GM21723 (cell line): Measurements from ENCODE around the gene ARHGEF9.
"Not testable (repeated sequence)": the region's sequence is repeated elsewhere in the genome, so short reads cannot be mapped to it uniquely, and the experiment has no call there.

Experiments used
- ATAC-seq: cut with Tn5 transposase; IDR thresholded peaks from one replicate; pipeline ENCODE4 v1.9.1; 2021; ENCODE audit warnings: mild to moderate bottlenecking, moderate library complexity; ENCODE audit not compliant: unreplicated experiment

The ARHGEF9 gene

DNA sequence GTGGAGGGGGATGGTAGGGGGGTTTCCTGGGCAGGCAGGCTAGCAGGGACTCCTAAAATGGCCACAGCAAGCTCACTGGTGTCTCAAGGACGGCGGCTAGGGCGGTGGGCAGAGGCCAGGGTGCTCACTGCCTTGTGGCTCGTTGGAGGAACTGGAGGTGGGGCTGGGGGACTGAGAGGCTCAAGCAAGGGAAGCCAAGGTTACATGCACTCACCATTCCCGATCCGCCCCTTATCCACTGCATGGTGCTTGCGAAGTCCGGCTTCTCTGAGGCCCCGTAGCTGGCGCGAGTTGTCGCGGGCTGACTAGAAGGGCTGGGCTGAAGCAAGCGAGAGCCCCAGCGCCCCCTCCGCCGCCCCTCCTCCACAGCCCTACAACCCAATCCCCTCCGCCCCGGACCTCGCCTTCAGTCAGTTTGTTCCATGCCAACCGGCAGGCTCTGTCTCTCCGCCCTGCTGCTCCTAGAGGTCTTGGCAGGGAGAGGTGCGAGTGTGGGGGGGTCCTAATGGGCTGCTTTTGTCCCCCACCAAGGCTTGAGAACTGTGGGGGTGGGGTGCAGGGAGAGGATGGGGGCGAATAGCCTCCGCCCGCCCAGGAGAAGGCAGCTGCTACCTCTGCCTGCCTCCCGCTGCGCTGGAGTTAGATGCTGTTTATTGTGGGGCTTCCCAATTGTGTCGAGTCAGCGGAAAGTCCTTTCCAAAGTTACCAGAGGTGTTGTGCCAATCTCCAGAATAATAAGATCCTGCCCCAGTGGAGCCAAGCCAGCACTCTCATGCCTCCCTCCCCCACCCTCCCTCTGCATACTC is at the start of gene ARHGEF9:
ARHGEF9 (minus strand) TSS at position 313 of the 806 bp plus-strand sequence; CDS start at position 244, 69 bp downstream.
- no peak for ATAC-seq

- not testable (repeated sequence) for ATAC-seq
Measured at GRCh38 chrX:63825446-63825845, 40.4 kb upstream of the ARHGEF9 start.

GRCh38 chrX:63818156-63818555 is 33.1 kb upstream of the ARHGEF9 start:
- no peak for ATAC-seq

- ATAC-seq: no peak
Measured at GRCh38 chrX:63817696-63818095, 32.7 kb upstream of the ARHGEF9 start.

- no peak for ATAC-seq
Measured at GRCh38 chrX:63812823-63813222, 27.8 kb upstream of the ARHGEF9 start.

GRCh38 chrX:63810746-63811145 is 25.7 kb upstream of the ARHGEF9 start:
- ATAC-seq: no peak

DNA sequence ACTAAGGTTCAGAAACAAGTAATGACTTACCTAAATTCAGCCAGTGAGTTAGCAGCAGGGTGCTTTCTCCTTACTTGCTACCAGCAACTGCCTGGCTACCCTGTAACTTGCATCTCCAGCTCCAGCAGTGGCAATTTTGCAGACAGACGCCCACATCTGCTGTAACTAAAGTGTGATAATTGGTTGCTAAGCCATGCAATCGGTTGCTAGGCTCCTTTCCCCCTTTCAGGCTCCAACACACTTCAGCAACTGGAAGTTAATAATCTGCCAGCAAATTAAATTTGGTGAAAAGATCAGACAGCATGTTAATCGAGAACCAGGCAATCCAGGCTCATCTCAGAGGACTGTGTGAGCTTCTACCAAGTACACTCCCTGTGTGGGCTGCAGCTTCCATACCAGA is 24.2 kb upstream of the ARHGEF9 start:
- ATAC-seq: no peak

DNA sequence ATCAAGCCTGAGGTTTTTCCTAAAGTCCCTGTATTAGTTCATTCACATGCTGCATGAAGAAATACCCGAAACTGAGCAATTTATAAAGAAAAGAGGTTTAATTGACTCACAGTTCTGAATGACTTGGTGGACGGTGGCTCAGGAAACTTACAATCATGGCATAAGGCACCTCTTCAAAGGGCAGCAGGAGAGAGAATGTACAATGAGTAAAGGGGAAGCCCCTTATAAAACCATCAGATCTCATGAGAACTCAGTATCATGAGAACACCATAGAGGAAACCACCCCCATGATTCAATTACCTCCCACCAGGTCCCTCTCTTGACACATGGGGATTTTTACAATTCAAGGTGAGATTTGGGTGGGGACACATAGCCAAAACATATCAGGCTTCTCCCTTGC is 10.4 kb upstream of the ARHGEF9 start:
- not testable (repeated sequence) for ATAC-seq

GRCh38 chrX:63785708-63786040 is 660 bp upstream of the ARHGEF9 start:
- ATAC-seq: no peak

- no peak for ATAC-seq
Measured at GRCh38 chrX:63784346-63784901, 590 bp downstream of the ARHGEF9 start.

DNA sequence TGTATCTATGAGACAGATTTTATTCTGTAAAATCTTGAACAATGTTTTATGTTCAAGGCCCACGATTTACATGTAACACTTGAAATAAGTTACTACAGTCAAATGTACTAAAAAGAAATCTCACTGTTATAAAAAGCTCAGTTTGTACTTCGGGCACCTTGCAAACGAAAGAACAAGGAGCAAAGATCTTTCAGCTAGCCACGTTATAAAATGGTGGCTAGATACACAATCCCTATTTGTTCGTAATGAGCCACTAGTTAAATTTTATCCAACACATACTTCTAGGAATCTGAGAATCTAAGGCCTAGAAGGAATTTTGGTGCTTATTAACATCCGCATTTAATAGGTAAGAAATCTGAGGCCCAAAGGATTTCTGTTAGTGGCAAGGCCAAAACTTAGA is 2.5 kb downstream of the ARHGEF9 start:
- ATAC-seq: no peak

GRCh38 chrX:63768760-63769159 is 16.3 kb downstream of the ARHGEF9 start:
- ATAC-seq: no peak

- no peak for ATAC-seq
Measured at GRCh38 chrX:63765712-63766111, 19.3 kb downstream of the ARHGEF9 start.

GRCh38 chrX:63764946-63765345 is 20.1 kb downstream of the ARHGEF9 start:
- ATAC-seq: no peak

- ATAC-seq: peak; percentile 82
Measured at GRCh38 chrX:63761639-63762038, 23.4 kb downstream of the ARHGEF9 start.

- ATAC-seq: no peak
Measured at GRCh38 chrX:63758011-63758410, 27.0 kb downstream of the ARHGEF9 start.

- ATAC-seq: no peak
Measured at GRCh38 chrX:63755892-63756291, 29.1 kb downstream of the ARHGEF9 start.

- ATAC-seq: peak; percentile 93
Measured at GRCh38 chrX:63754860-63755579, 30.0 kb downstream of the ARHGEF9 start.

- ATAC-seq: peak; percentile 45
Measured at GRCh38 chrX:63754136-63754859, 30.7 kb downstream of the ARHGEF9 start.

GRCh38 chrX:63751481-63751880 is 33.5 kb downstream of the ARHGEF9 start:
- no peak for ATAC-seq

DNA sequence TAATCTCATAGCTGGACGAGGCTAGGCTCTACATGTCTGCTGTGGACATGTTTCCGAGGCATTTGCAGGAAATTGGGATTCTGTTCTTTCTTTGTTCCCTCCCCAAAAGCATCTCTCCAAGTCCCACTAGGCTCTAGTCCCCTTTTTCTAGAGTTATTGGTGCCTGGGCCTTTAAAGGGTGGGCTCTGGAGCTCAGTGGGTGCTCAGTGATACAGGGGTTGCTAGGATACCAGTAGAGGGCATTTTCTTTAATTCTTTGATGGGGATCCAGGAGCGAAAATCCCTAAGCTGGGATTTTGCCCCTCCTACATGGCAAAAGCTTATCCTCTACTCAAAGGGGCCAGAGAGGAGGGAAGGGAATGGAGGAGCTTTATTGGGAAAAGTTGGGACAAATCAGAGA is 34.2 kb downstream of the ARHGEF9 start:
- ATAC-seq: no peak
